ENCODE measurements around the gene FGD3.

FGD3 gene

GRCh38 chr9:93001031-93001430 is 53.7 kb downstream of the FGD3 start:
- Histone ChIP-seq H3K9me3 (ENCODE audit: insufficient read depth, low read length, severe bottlenecking) (no peaks in the 10 kb centered on the region), H3K36me3 (ENCODE audit: insufficient read depth, low read length) (peaks cover 40% of the 10 kb centered on the region), H3K27ac (ENCODE audit: low read length) (no peak overlapping the region), H2AFZ (ENCODE audit: low read depth, low read length) (no peak overlapping the region), H3K27me3 (ENCODE audit: insufficient read depth, low read length, poor library complexity) (no peaks in the 10 kb centered on the region), H3K9ac (ENCODE audit: low read depth, low read length) (no peak overlapping the region), H3K4me2 (ENCODE audit: insufficient read depth, low read length) (no peak overlapping the region), H3K4me1 (ENCODE audit: insufficient read depth, low read length) (no peaks in the 10 kb centered on the region), H4K20me1 (ENCODE audit: insufficient read depth, low read length) (peaks cover 15% of the 10 kb centered on the region; the same call in 1 of the 2 replicates), H3K79me2 (ENCODE audit: insufficient read depth, low read length) (peaks cover 34% of the 10 kb centered on the region; the same call in 1 of the 2 replicates), H3K4me3 (ENCODE audit: low read depth in 1 of 2, low read length in 2 of 2) (no peak overlapping the region)
- no peak for TF ChIP-seq EZH2 (IDR thresholded peaks at IDR 0.05; ENCODE audit: borderline replicate concordance, low read depth, low read length, severe bottlenecking)
- TF ChIP-seq CTCF (IDR thresholded peaks at IDR 0.05; ENCODE audit: borderline replicate concordance, extremely low read depth, low read length, poor library complexity, severe bottlenecking) = no peak
- no peak for ATAC-seq (ENCODE audit: insufficient read depth, low read depth)
- no peak for DNase-seq

GRCh38 chr9:93002700-93003099 is 55.4 kb downstream of the FGD3 start:
- H3K79me2 ChIP-seq (ENCODE audit: insufficient read depth, low read length) = peaks cover 34% of the 10 kb centered on the region; the same call in 1 of the 2 replicates
- peaks cover 50% of the 10 kb centered on the region for H3K36me3 ChIP-seq (ENCODE audit: insufficient read depth, low read length)
- peaks cover 15% of the 10 kb centered on the region; the same call in 1 of the 2 replicates for H4K20me1 ChIP-seq (ENCODE audit: insufficient read depth, low read length)
- no peak overlapping the region for H3K9ac ChIP-seq (ENCODE audit: low read depth, low read length)
- H3K4me2 ChIP-seq (ENCODE audit: insufficient read depth, low read length) = no peak overlapping the region
- DNase-seq (no peak), ATAC-seq (ENCODE audit: insufficient read depth, low read depth) (no peak)
- no peaks in the 10 kb centered on the region for H3K9me3 ChIP-seq (ENCODE audit: insufficient read depth, low read length, severe bottlenecking)
- H2AFZ ChIP-seq (ENCODE audit: low read depth, low read length) = no peak overlapping the region
- no peaks in the 10 kb centered on the region for H3K4me1 ChIP-seq (ENCODE audit: insufficient read depth, low read length)
- no peak overlapping the region for H3K4me3 ChIP-seq (ENCODE audit: low read depth in 1 of 2, low read length in 2 of 2)
- no peaks in the 10 kb centered on the region for H3K27me3 ChIP-seq (ENCODE audit: insufficient read depth, low read length, poor library complexity)
- TF ChIP-seq CTCF (IDR thresholded peaks at IDR 0.05; ENCODE audit: borderline replicate concordance, extremely low read depth, low read length, poor library complexity, severe bottlenecking) (no peak), EZH2 (IDR thresholded peaks at IDR 0.05; ENCODE audit: borderline replicate concordance, low read depth, low read length, severe bottlenecking) (no peak)
- H3K27ac ChIP-seq (ENCODE audit: low read length) = no peak overlapping the region

- Histone ChIP-seq H3K36me3 (ENCODE audit: insufficient read depth, low read length) (peaks cover 59% of the 10 kb centered on the region), H3K79me2 (ENCODE audit: insufficient read depth, low read length) (peaks cover 31% of the 10 kb centered on the region; the same call in 1 of the 2 replicates), H3K4me1 (ENCODE audit: insufficient read depth, low read length) (no peaks in the 10 kb centered on the region), H3K27ac (ENCODE audit: low read length) (peak overlapping the region; percentile 54; the same call in 1 of the 2 replicates), H3K27me3 (ENCODE audit: insufficient read depth, low read length, poor library complexity) (no peaks in the 10 kb centered on the region), H3K9ac (ENCODE audit: low read depth, low read length) (no peak overlapping the region), H3K4me2 (ENCODE audit: insufficient read depth, low read length) (no peak overlapping the region), H3K4me3 (ENCODE audit: low read depth in 1 of 2, low read length in 2 of 2) (no peak overlapping the region), H3K9me3 (ENCODE audit: insufficient read depth, low read length, severe bottlenecking) (no peaks in the 10 kb centered on the region), H4K20me1 (ENCODE audit: insufficient read depth, low read length) (peaks cover 15% of the 10 kb centered on the region; the same call in 1 of the 2 replicates), H2AFZ (ENCODE audit: low read depth, low read length) (no peak overlapping the region)
- TF ChIP-seq CTCF (IDR thresholded peaks at IDR 0.05; ENCODE audit: borderline replicate concordance, extremely low read depth, low read length, poor library complexity, severe bottlenecking) = peak; percentile 57
- no peak for TF ChIP-seq EZH2 (IDR thresholded peaks at IDR 0.05; ENCODE audit: borderline replicate concordance, low read depth, low read length, severe bottlenecking)
- DNase-seq (peak; percentile 44), ATAC-seq (ENCODE audit: insufficient read depth, low read depth) (peak; percentile 76)
Measured at GRCh38 chr9:93003552-93004407, 56.5 kb downstream of the FGD3 start.
